AG09319 (cell line): ENCODE results near the gene MPDZ.

Source experiments
- DNase-seq: peaks from one replicate; pipeline ENCODE4 v3.0.0-alpha.2; 2010; ENCODE audit warnings: low read depth; ENCODE audit errors: extremely low read depth
- CTCF ChIP-seq: IDR thresholded peaks from 2 replicates; pipeline ENCODE4 v1.5.1; 2011; ENCODE audit warnings: low read depth, mild to moderate bottlenecking, inconsistent platforms, low read length, moderate library complexity

The MPDZ gene

GRCh38 chr9:13122756-13123369 is 156.6 kb downstream of the MPDZ start:
- DNase-seq = no peak
- no peak for TF ChIP-seq CTCF

GRCh38 chr9:13118313-13118712 is 161.2 kb downstream of the MPDZ start:
- DNase-seq = no peak
- no peak for TF ChIP-seq CTCF

GRCh38 chr9:13116292-13116691 is 163.2 kb downstream of the MPDZ start:
- DNase-seq = no peak
- TF ChIP-seq CTCF = no peak

GRCh38 chr9:13113751-13114150 is 165.7 kb downstream of the MPDZ start:
- no peak for TF ChIP-seq CTCF
- DNase-seq = no peak

- peak; percentile 24 for DNase-seq
- no peak for TF ChIP-seq CTCF
These were observed 166.3 kb downstream of the MPDZ start for GRCh38 chr9:13113216-13113615.

- no peak for DNase-seq
- TF ChIP-seq CTCF = no peak
These were observed 167.7 kb downstream of the MPDZ start for GRCh38 chr9:13111778-13112177.

GRCh38 chr9:13110766-13111417 is 168.6 kb downstream of the MPDZ start:
- no peak for TF ChIP-seq CTCF

More at GRCh38 chr9:13110766-13111417, 168.6 kb downstream of the MPDZ start:
- DNase-seq = peak; percentile 46
